SK-N-SH (cell line): ENCODE data around the gene SHQ1.

Source experiments
- CTCF ChIP-seq: fragments of 200-600 bp; sonication (generic); IDR thresholded peaks from 2 replicates; pipeline ENCODE4 v1.6.1; 2017; ENCODE audit warnings: antibody characterized with exemption, mild to moderate bottlenecking, moderate library complexity
- FOXJ3 ChIP-seq: sonication (generic); formaldehyde crosslinking; IDR thresholded peaks from 2 replicates; pipeline ENCODE4 v1.5.1; 2020; ENCODE audit warnings: mild to moderate bottlenecking, missing genetic modification reagents
- RFX5 ChIP-seq: IDR thresholded peaks from 2 replicates; pipeline ENCODE4 v1.6.1; 2012; ENCODE audit warnings: mild to moderate bottlenecking, improper control_type of control experiment, low read length
- USF1 ChIP-seq: IDR thresholded peaks from 2 replicates; pipeline ENCODE4 v1.4.0; 2012; ENCODE audit warnings: low read depth, borderline replicate concordance

DNA sequence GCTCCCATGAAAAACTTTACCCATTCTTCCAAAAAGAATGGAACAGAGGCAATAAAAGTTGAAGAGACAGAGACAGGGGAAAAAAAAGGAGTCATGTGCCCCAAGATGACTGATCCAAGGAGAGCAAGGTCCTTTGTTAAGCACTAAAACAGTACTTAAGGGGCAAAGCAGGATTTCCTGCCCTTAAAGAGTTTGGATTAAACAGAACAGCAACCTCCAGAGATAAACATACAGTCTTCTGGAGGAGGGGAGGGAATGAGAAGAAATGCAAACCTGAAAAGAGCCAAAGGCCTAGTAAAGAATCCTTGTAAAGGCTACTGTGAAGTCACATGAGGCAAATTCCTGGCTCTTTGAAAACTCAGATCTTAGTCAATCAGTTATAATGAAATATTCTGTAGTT is 38.2 kb downstream of the SHQ1 start:
- TF ChIP-seq USF1 (no peak), FOXJ3 (CRISPR knock-in tag) (no peak), RFX5 (no peak), CTCF (no peak)
